22Rv1 (cell line): ENCODE results near the gene GPHN.
A peak's percentile ranks its signal among the peaks of the same experiment; 100 is the strongest.

ENCODE experiments used
- CTCF ChIP-seq: fragments of 450-650 bp; IDR thresholded peaks from 2 replicates; pipeline ENCODE4 v1.5.1; 2017; ENCODE audit warnings: mild to moderate bottlenecking
- ZFX ChIP-seq: fragments of 450-650 bp; IDR thresholded peaks from 2 replicates; pipeline ENCODE4 v1.6.1; 2017; ENCODE audit warnings: antibody characterized with exemption, borderline replicate concordance

GRCh38 chr14:66624336-66624937, 116.5 kb downstream of the GPHN start:
- TF ChIP-seq CTCF (peak; percentile 88), ZFX (no peak)
